Endometrium (tissue), 2 donors: ENCODE results near the gene NPC1.
"Not testable (repeated sequence)": the region's sequence is repeated elsewhere in the genome, so short reads cannot be mapped to it uniquely, and the experiment has no call there.

ENCODE experiments used
- FAIRE-seq: peaks from 2 replicates; lab custom pipeline; 2012; peaks lifted over from hg19 to GRCh38; lab: Jason Lieb, UNC
- donor health status: control.
- donor health status: control.

NPC1 gene

GRCh38 chr18:23586249-23587196, at the start of gene NPC1:
Gene NPC1, minus strand, starts transcription at chr18:23586506. Its CDS starts 163 bp downstream, at chr18:23586343.
- FAIRE-seq, result no peak

DNA sequence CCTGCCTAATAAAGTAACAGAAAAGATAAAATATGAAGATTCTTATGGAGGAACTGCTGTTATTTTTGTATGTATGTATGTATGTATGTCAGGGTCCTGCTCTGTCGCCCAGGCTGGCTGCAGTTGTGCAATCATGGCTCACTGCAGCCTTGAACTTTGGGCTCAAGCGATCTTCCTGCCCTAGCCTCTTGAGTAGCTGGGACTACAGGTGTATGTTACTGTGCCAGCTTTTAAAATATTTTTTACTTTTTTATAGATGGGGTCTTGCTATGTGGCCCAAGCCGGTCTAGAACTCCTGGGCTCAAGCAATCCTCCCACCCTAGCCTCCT, 49.7 kb upstream of the NPC1 start:
- no peak for FAIRE-seq

GRCh38 chr18:23635283-23636070, 49.2 kb upstream of the NPC1 start:
- no peak for FAIRE-seq

DNA sequence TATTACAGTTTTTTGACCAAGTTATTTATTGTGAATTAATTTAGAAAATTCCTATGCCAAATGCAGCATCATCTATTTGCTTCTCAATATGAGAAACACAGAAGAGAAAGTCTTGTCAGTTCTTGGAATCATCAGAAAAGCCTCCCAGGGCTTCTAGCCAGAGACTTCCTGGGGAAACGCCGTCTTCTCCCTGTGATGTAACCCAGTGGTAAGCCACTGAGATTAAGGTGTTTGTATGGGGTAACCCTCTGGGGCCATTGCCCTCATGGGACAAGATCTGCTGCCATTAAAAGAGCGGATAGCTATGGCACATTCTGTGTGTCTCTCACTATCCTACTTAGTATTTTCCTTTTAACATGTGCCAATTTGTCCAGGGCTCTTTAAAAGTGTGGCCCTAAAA, 48.4 kb upstream of the NPC1 start:
- FAIRE-seq, result no peak

DNA sequence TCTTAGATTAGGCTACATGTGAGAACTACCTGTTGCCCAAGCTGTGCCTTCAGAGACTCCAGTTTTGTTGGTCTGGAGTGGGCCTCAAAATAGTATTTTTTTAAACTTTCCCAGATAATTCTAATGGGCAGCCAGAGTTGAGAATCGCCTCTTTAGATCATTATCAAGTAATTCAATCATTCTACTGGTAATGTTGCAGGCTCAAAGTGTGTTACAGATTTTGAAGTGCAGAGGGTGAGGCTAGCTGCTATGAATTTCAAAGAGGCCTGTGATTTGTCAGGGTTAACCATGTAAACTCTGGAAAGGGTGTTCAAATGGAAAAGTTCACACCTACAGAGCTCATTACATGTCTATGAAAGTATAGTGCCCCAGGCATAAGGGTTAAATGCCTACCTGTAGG, 46.3 kb upstream of the NPC1 start:
- no peak for FAIRE-seq

- no peak for FAIRE-seq
Measured at GRCh38 chr18:23631746-23632145, 45.4 kb upstream of the NPC1 start.

- FAIRE-seq, result no peak
Measured at GRCh38 chr18:23631312-23631711, 45.0 kb upstream of the NPC1 start.

DNA sequence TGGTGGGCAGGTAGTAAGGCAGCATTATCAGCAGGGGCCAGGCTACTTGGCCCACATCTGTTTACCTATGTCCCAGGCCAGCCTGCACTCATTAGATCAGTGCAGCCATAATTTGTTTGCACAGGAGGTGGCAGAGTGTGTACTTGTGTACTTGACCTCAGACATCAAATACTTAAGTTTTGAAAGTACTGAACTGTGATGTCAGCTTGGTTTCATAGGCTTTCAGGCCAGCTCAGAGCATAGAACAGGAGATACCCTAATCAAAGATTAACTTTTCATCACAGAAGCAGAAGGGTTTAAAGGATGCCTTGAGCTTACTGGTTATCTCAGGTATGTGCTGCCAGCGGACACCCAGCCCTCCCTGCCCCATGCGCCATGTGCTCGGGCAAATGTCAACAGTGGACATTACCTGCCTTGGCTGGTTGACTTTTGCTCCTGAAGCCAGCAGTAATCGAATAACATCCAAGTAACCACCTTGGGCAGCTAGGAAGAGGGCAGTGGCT, 43.2 kb upstream of the NPC1 start:
- FAIRE-seq, result no peak

GRCh38 chr18:23627970-23628369, 41.7 kb upstream of the NPC1 start:
- no peak for FAIRE-seq

DNA sequence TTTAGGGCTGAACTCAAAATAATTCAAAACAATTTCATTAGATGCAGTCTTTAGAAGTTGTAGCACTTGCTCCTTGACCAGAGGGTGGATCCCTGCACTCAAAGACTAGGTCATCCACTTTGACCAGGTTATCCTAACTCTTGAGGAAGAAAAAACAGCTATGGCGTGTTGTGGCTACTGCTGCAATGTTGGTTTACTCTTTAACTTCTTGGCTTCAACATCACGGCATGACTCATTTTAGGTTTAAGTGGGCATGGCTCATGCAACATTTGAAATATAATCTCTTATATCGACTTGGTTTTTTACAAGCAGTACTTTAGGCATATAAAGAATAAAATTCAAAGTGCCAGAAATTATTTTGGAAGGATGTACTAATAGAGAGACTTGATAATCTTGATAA, 41.0 kb upstream of the NPC1 start:
- FAIRE-seq, result peak; percentile 91

- FAIRE-seq, result no peak
Measured at GRCh38 chr18:23626451-23627279, 40.4 kb upstream of the NPC1 start.

DNA sequence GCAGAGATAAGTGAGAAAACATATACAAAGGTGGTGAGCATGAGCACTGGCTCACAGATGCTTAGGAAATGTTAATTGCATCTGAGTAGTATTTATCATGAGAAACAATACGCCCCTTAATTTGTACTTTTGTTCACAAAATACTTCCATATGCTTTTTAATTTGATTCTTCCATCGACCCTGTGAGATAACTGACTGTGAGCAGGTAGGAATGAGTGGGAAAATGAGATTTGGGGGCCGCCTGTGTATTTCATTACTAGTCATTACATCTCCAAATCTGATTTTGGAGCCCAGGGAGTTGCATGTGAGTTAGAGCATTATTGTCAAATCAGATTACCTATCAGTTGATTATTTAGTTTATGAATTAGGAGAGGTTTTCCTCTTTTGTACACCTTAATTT, 36.7 kb upstream of the NPC1 start:
- FAIRE-seq, result no peak

- no peak for FAIRE-seq
Measured at GRCh38 chr18:23619388-23619881, 33.1 kb upstream of the NPC1 start.

DNA sequence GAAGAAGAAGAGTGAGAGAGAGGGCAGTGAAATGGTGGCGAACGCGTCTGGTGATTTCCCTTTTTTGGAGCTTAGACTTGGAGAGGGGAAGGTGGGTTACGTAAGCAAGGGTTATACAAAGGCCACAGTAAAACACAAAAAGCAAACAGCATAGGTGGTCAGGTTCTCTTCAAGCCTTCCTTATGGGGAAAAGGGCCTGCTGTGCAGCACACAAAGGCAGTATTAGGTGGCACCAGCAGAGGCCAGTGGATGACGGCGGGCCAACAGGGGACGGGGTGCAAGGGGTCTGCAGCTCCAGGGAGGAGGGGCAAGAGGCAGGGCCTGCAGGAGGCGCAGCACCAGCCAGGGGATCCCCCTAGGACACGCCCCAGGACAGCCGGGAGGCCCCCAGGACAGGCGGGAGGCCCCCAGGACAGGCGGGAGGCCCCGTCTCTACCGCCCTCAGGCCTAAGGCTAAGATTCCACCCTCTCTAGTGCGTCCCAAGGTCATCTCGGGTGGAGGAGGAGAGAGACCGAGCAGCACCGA, 32.6 kb upstream of the NPC1 start:
- no peak for FAIRE-seq

DNA sequence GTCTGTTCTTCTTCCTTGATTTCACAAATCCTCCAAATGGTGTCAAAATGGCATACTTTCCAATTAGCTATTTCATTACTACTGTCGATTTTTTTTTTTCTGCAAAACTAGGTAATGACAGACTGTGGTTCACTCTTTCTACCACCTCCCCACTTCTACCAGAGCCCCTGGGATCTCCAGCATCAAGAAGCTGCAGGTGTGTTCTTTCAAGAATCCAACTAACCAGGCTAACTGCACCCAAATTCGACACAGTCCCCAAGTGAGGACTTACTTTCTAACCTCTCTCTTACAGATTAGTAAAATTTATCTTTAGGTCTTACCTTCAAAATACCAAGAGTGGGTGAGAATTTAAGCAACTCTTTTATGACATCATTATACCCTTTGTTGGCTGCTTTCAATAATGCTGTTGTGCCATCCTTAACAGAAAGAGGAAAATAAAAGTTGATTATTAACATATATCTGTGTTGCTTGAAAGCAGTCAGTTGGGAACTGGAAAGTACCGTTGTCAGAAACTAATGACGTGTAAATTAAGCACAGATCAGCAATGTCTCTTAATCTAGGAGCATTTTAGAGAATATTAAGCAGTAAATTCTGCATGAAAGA, 31.2 kb upstream of the NPC1 start:
- FAIRE-seq, result no peak

DNA sequence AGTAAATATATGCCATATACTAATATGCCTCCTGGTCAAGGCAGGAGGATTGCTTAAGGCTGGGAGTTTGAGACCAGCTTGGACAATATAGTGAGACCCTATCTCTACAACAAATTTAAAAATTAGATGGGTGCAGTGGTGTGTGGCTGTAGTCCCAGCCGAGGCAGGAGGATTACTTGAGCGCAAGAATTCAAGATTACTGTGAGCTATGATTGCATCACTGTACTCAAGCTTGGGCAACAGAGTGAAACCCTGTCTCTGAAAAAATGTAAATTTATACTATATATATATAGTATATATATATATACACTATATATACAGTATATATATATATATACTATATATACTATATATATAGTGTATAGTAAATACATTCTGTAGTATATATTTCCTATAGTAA, 30.0 kb upstream of the NPC1 start:
- FAIRE-seq, result no peak

DNA sequence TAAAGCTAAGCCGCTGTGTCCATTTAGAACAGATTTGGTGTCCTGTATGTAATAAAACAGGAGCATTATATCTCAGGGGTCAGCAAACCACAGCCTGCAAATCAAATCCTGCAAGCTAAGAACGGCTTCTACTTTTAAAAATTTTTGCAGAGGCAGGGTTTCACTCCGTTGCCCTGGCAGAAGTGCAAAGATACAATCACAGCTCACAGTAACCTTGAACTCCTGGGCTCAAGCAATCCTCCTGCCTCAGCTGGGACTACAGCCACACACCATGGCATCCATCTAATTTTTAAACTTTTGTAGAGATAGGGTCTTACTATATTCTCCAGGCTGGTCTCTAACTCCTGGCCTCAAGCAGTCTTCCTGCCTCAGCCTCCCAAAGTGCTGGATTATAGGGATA, 28.6 kb upstream of the NPC1 start:
- no peak for FAIRE-seq

- no peak for FAIRE-seq
Measured at GRCh38 chr18:23614413-23614812, 28.1 kb upstream of the NPC1 start.

DNA sequence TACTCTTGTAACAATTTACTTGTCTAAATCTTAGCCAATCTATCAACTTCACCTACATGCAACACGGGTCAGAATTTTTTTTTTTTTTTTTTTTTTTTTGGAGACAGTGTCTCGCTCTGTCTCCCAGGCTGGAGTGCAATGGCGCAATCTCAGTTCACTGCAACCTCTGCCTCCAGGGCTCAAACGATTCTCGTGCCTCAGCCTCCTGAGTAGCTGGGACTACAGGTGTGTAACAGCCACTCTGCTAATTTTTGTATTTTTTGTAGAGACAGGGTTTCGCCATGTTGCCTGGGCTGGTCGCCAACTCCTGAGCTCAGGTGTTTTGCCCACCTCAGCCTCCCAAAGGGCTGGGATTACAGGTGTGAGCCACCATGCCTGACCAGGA, 26.8 kb upstream of the NPC1 start:
- FAIRE-seq, result not testable (repeated sequence)

GRCh38 chr18:23612434-23613090, 26.3 kb upstream of the NPC1 start:
- FAIRE-seq, result no peak
